ENCODE measurements around the gene KRTCAP2.
"Not testable (repeated sequence)": the region's sequence is repeated elsewhere in the genome, so short reads cannot be mapped to it uniquely, and the experiment has no call there.

Gene KRTCAP2

DNA sequence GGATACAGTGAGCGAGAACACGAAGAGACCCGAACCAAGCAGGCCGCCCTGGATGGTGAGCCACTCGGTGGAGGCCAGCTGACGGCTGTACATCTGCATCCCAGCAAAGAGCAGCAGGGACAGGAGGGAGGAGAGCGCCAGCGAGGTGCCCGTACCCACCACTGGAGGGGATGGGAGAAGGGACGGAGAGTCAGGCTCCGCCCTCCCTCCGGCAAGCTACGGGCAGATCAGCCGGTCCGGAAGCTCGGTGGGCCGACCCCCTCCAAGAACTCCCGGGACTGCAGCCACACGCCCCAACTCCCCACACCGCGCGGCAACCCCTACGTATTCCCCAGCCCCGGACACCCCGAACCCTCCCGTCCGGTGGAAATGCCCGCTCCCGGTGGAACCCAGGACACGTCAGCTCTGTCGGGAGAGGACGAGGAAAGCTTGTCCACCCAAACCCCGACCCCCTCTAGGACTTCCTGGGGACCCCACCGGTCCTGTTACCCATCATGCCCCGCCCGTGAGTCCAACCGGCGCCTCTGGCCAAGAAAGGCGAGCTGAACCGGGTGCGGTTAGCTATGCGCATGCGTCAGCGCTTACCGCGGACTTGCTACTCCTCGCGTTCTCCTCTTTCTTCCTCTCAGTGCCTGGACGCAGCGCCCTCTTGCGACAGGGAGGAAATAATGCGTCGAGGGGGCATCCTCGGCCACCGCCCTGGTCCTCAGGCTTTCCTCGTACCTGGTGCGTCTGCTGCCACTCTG, at the start of gene KRTCAP2:
Gene KRTCAP2, minus strand, starts transcription at position 573 of the 746 bp plus-strand sequence. Its CDS starts 80 bp downstream, at position 493.
- peak; percentile 98 to 99 for DNase-seq

DNA sequence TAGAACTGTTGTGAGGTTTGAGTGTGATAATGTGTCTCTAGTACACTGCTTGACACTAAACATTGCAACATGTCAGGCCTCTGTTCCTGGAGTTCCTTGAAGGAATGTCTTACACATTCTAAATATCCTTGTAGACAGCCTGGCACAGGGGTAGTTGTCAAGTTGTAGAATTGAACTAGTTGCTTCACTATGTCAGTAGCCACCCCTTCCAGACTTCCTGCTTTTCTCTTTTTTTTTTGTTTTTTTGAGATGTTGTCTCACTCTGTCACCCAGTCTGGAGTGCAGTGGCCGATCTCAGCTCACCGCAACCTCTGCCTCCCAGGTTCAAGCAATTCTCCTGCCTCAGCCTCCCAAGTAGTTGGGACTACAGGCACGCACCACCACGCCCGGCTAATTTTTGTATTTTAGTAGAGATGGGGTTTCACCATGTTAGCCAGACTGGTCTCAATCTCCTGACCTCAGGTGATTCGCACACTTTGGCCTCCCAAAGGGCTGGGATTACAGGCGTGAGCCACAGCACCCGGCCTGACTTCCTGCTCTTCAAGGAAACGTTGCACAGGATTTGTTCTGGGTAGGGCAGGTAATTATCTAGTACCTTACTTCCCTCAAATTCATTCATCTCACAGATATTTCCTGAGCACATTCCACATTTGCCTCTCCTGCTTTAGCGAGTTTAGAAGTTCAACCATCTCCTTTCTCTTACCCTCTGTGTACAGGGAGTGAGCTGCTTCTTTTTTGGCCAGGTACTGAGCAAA, 47.3 kb upstream of the KRTCAP2 start:
- DNase-seq, result not testable (repeated sequence)

GRCh38 chr1:155219592-155220031, 46.5 kb upstream of the KRTCAP2 start:
- DNase-seq, result peak in 1 of 2 experiments; percentile 63

DNA sequence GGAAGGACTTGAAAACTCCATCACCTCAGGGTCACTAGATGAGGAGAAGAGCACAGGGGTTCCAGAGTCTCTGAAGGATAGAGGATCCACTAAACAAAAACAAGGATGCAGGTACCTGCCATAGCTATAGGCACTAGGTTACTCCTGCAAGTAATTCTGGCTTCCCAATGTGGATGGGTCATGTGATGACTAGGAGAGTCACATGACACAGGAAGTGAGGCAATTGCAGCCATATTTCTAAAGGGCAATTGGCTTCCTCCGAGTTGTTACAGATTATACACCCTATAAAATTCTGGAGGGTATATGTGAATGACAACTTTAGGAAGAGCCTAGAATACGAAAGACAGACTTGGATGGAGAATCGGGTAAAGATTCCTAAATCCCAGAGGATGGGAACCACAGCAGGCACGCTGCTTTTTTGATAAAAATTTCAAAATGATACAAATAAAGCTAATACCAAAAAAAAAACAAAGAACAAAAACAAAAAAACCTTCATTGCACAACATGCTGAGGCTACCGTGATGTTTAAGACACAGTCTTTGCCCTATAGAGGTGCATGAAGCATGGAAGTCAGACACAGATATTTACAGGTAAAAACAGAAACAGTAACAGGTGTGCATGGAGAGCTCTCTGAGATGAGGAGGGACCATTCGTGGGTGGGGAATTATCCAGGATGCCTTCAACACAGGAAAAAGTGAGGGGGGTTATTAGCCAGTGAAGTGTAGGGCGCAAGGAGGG, 45.9 kb upstream of the KRTCAP2 start:
- peak; percentile 72 to 84 for DNase-seq

GRCh38 chr1:155214702-155215101, 41.6 kb upstream of the KRTCAP2 start:
- not testable (repeated sequence) for DNase-seq

GRCh38 chr1:155212051-155212440, 38.9 kb upstream of the KRTCAP2 start:
- DNase-seq, result not testable (repeated sequence)

DNA sequence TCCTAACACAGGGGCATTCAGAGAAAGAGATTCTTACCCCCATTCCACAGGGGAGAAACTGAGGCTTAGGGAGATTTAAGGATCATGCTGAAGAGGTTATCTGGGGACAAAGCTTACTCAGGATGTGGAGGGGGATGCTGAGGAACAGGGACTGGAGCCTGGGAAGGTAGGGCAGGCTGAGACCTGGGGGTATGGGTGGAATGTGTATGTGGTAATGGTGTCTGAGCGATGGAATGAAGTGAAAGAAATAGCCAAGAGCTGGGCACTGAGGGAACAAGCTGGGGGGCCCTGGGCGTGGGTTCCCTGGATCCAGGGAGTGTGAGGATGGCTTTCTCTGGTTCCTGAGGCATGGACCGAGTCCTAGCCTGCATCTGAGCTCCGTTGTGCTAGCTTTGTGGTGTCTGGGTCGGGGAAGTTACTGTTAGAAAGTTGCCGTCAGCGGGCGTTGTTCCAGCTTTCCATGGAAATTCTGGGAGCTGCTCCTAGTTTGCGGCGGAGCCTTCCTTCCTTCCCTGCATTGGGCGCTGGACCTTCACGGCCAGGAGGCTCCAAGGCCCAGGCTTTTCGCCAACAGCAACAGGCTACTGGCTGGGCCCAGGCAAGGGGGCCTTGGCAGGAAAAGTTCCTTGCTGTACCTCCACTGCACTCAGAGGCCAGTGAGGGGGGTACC, 38.4 kb upstream of the KRTCAP2 start:
- not testable (repeated sequence) for DNase-seq

DNA sequence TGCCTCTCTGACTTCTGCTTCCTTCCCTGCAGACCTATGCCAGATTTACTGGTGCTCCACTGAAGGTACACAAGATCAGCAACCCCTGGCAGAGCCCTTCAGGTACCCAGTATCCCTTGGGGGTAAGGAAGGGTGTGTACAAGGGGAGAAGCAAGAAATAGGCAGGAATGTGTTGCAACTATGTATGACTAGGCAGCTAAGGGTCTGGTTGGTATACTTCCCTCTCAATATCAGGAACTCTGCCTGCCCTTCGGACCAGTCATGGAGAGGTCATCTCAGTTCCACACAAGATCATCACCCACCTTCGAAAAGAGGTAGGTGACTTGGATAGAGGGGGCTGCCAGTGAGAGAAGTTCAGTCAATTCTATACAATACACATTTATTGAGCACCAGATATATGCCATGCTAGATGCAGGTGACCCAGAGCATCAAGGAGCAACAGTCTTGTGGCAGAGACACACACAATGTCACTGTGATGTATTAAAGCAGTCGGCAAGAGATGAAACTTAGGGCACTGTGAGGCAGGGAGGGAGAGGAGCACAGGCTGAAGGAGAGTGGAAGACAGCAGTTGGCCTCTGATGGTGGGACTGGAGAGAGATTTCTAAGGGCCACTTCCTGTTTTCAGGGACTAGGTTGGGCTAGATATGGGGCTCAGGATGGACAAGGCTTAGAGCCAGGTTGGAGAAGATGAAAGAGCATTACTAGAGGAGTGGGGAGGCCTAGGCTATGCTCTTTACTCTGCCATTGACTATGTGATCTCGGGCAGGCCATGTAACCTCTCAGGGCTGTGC, 37.4 kb upstream of the KRTCAP2 start:
- DNase-seq, result no peak

DNA sequence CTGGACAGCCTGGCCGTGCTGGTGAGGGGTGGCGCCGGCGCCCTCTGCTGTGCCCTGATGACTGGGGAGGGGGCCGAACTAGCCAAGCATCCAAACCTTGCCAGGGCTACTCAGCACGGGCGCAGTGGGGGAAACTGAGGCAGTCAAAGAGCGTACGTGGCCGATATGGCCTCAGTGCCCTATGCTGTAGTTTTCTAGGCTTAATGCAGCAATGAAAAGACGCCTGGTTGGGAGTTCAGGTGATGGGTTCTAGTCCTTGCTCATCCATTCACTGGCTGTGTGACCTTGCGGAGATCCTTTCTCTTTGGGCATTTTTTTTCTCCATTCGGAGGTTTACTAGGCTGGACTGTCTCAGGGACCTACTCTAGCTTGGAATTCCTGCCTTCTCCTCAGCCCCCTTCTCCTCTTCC, 36.2 kb upstream of the KRTCAP2 start:
- DNase-seq, result no peak

- peak; percentile 86 for DNase-seq
Measured at GRCh38 chr1:155208541-155209311, 35.6 kb upstream of the KRTCAP2 start, which contains the start of gene MTX1. MTX1 (plus strand) TSS chr1:155208695; CDS start chr1:155208805, 110 bp downstream.

DNA sequence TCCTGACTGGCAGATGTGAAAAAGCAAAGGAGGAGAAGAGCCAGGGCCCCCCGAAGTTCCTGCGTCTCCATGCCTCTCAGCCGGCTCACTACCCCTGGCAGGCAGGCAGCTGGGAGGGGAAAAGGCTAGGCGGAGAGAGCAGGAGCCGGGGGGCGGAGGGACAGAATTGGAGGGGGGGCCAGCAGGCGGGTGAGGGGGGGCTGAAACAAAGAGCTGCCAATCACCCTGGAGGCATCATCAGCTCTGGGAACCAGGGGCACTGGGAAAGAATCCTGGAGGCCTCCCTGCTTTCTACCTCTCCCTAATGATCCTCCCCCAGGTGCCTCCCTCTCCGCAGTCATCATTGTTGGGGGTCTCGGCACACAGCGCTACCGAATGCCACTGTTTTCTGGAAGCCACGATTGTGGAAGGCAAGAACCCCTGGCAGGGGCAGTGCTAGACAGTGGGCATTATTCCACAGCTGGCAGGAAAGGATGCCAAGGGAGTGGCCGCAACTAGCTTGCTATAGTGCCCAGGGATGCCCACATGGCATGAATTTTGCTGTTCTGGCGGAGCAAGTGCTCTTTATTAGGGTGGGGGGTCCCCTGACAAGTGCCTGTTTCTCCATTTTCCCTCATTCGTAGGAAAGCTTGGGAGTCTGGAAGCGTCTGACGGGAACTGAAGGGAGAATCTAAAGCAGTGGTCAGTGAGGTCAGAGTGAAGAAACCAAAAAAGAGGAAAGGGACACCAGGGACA, 34.9 kb upstream of the KRTCAP2 start, which contains the start of gene THBS3:
Gene THBS3, minus strand, starts transcription at position 92 of the 735 bp plus-strand sequence. Its CDS starts 21 bp downstream, at position 71.
- peak; percentile 74 to 75 for DNase-seq

DNA sequence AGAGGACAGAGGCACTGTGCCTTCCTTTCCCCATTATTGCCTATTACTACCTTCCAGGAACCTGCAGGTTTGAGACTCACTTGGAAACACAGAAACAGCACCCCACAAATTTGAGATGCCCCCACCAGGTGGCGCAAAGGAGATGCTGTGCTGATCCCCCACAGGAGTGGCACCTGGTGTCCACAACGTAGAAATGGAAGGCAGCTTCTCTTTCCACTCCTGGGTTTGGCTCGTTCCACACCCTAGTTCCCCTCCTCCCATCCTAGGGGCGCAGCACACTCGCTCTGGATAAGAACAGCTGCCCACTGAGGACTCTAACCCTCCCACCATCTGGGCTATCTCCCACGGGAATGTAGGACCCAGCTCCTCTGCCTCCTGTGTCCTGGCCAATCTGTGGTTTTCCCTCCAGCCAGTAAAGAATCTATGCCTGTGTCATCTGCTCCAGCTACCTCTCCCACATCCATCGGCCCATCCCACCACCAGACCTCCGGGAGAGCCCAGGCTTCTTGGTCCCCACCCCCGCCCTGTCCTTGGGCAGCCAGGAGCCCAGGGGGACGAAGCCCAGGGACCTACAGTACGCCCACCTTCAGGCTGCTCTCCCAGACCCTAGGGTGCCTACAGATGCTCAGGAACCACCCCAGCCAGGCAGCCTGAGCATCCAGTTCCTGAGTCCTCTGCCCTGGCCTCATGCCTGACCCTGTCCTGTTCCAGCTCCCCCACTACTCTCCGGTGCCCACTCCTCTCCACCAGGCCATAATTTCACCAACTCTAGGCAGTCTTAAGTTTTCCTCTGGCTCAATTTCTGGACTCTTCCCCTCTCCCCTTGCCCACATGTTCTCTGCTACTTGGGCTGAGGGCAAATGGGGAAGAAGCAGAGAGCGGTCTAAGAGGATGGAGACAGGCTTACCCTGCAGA, 34.0 kb upstream of the KRTCAP2 start:
- peak; percentile 90 to 92 for DNase-seq

DNA sequence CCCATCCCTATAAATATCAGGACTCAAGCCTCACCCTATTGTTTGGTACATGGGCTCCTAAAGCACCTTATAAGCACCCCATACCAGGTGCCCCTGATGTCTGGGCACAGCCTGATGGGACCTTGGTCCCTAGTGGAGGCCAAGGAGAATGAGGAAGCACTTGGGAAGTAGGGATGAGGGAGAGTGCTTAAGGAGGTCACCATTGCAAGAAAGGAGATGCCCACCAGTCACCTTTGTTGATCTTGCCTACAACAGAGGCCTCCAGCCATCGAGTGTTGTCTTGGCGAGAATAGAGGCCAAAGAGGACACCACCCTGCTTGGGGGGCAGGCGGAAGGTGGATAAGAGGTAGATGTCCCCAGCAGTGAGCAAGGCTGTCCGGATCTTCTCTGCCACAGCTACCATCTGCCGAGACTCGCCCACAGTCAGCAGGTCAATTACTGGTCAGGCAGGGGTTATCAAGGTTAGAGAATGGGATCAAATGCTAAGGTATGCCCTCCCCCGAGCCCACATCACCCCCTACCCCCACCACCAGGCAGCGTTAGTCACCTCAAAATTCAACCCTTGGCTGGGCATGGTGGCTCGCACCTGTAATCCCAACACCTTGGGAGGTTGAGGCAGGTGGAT, 33.0 kb upstream of the KRTCAP2 start:
- no peak for DNase-seq

DNA sequence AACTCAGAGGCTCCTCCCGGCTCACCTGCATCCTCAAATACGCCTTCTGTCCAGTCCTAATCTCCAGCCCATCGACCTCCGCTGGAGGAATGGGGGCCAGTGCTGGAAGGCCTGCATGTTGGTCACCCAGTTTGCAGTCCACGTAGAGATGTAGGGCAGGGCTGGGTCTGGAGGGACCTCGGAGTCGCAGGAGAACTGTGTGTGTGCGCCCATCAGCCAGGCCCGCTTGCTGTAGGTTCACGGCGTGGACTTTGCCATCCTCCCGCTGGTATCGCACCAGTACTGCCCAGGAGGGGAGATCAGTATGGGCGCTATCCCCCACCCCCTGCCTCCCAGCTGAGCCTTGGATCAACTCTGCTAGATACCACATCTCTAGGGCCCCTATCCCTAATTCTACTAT, 31.9 kb upstream of the KRTCAP2 start:
- no peak for DNase-seq

DNA sequence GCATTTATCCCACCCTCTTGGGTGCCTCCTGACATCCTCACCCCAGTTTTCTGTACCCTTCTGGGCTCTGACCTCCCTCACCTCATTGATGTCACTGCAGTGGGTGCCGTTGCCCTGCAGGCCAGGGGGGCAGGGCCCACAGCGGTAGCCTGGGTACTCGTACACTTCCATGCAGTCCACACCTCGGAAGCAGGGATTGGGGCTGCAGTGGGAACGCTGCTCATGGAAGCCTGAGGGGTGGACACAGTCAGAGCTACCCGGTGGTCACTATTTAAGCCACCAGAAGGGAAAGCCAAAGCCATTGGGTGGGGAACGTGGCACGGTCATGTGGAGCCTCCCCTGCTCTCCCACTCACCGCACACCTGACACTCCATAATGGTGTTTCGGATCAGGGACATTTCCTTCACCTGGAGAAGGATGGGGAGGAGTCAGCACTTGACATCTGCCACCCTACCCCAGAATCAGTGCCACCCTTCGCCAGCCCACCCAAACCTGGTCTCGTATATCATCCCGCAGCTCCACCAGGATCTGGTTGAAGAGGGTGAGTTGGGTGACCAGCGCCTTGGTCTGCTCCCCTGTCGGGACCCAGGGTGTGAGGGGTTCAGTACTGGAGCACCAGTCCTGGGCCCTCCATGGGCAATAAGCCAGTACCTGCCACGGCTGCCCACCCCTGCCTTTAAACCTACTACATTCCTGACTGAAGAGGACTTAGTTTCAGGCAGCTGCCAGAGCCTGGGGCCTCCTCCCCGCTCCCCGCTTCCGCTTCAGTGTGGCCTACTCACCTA, 29.8 kb upstream of the KRTCAP2 start:
- no peak for DNase-seq

DNA sequence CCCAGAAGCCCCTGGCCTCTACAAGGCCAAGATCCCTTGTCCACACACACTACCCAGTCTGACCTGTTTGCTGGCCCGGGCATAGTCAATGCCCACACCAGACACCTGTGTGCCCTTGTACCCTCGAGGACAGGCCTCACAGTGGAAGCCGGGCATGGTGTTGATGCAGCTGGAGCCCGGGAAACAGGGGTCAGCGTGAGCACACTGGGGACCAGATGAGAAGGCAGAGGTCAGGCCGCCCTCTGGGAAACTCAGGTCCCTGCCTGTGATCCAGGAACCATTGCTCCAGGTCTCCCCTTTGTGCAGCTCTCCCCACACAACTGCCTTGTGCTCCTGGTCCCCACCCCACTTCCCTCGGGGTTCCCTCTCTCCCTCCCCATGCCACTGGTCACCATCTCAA, 29.1 kb upstream of the KRTCAP2 start:
- no peak for DNase-seq

DNA sequence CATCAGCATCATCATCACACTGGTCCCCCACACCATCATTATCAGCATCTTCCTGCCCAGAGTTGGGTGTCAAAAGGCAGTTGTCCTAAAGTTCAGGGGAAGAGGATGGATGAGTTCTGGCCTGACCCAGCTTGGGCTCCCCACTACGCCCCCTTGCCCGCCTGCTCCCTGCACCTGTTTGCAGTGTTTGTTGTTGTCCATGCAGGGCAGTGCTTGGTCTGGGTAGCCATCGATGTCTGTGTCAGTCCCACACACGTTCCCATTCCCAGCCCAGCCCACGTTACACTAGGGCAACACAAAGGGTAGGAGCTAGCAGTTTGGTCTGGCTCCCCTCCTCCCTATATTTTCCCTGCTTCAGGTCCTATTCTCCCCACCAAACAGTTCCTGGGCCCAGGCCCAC, 27.8 kb upstream of the KRTCAP2 start:
- DNase-seq, result no peak

GRCh38 chr1:155199792-155200191, 26.7 kb upstream of the KRTCAP2 start:
- no peak for DNase-seq
